HepG2 (cell line): ENCODE measurements around the gene WDR18. TPM values are rescaled to one million over a fixed set of nuclear protein-coding genes. Genes with fewer than 3 reads are reported as not detected.

Experiments used
- MEIS1 ChIP-seq: sonication (generic); formaldehyde crosslinking; IDR thresholded peaks from 2 replicates; pipeline ENCODE4 v1.9.0; 2021; ENCODE audit warnings: mild to moderate bottlenecking, missing genetic modification reagents, moderate library complexity, borderline replicate concordance
- PHF20 ChIP-seq: sonication (generic); formaldehyde crosslinking; IDR thresholded peaks from 2 replicates; pipeline ENCODE4 v1.5.0; 2020; ENCODE audit warnings: mild to moderate bottlenecking, missing genetic modification reagents
- SYNCRIP ChIP-seq: fragments of 200-400 bp; formaldehyde crosslinking; IDR thresholded peaks from 2 replicates; pipeline ENCODE4 v1.6.1; 2018; ENCODE audit warnings: mild to moderate bottlenecking, low read depth, low read length; ENCODE audit not compliant: insufficient read depth
- U2AF1 ChIP-seq: fragments of 200-400 bp; formaldehyde crosslinking; optimal IDR thresholded peaks from 2 replicates; pipeline ENCODE3; 2017; ENCODE audit warnings: mild to moderate bottlenecking, low read depth, low read length
- ZNF12 ChIP-seq: sonication (generic); formaldehyde crosslinking; IDR thresholded peaks from 2 replicates; pipeline ENCODE4 v1.5.0; 2020; ENCODE audit warnings: missing genetic modification reagents
- ZNF136 ChIP-seq: sonication (generic); formaldehyde crosslinking; IDR thresholded peaks from 2 replicates; pipeline ENCODE4 v1.8.1; 2022; ENCODE audit warnings: low read depth, mild to moderate bottlenecking, moderate library complexity, missing genetic modification reagents
- ZNF256 ChIP-seq: sonication (generic); formaldehyde crosslinking; conservative IDR thresholded peaks from 2 replicates; pipeline ENCODE4 v1.4.0; 2020; ENCODE audit warnings: missing genetic modification reagents
- ZNF546 ChIP-seq: sonication (generic); formaldehyde crosslinking; conservative IDR thresholded peaks from 2 replicates; pipeline ENCODE4 v1.8.1; 2023; ENCODE audit warnings: mild to moderate bottlenecking, missing genetic modification reagents
- ZNF709 ChIP-seq: sonication (generic); formaldehyde crosslinking; IDR thresholded peaks from 2 replicates; pipeline ENCODE4 v1.5.0; 2020; ENCODE audit warnings: mild to moderate bottlenecking, missing genetic modification reagents
- ZSCAN21 ChIP-seq: sonication (generic); formaldehyde crosslinking; IDR thresholded peaks from 2 replicates; pipeline ENCODE4 v1.8.0; 2022; ENCODE audit warnings: mild to moderate bottlenecking, missing genetic modification reagents, moderate library complexity, borderline replicate concordance
- polyA plus RNA-seq, 8 experiments: library from polyadenylated mRNA; depleted of rRNA in 3 of 8; stranded (reverse) in 7 of 8; unstranded in 1 of 8; fragments of >200 nt; fragmentation: Illumina TruSeq in 4 of 8; extraction: Trizol in 4 of 8; gene quantifications; 2 replicates each; pipeline versions ENCODE4 v1.2.1 to v1.2.3, GENCODE V29; 2011 to 2016; ENCODE audit warnings: low read depth in 4 of 8, missing spikeins in 1 of 8, mixed read lengths in 1 of 8; ENCODE audit not compliant: insufficient read depth in 1 of 8
- total RNA-seq, 5 experiments: library from RNA; depleted of rRNA; stranded (reverse); fragments of >200 nt; fragmentation: Illumina TruSeq; extraction: Trizol; gene quantifications; 2 replicates each; pipeline ENCODE4 v1.2.3, GENCODE V29; 2016; ENCODE audit warnings: low read depth in 1 of 5
- TF ChIP-seq, protein P1 (sequence below): sonication (generic); formaldehyde crosslinking; IDR thresholded peaks from 2 replicates; pipeline ENCODE4; 2020; ENCODE audit warnings: missing genetic modification reagents, mild to moderate bottlenecking, borderline replicate concordance
- TF ChIP-seq, protein P2 (sequence below): sonication (generic); formaldehyde crosslinking; IDR thresholded peaks from 2 replicates; pipeline ENCODE4 v1.9.0; 2021; ENCODE audit warnings: missing genetic modification reagents, mild to moderate bottlenecking, borderline replicate concordance
- TF ChIP-seq, protein P3 (sequence below): sonication (generic); formaldehyde crosslinking; IDR thresholded peaks from 2 replicates; pipeline ENCODE4 v1.4.0; 2020; ENCODE audit warnings: missing genetic modification reagents
- TF ChIP-seq, protein P4 (sequence below), 2 experiments: IDR thresholded peaks; 2 replicates each; pipeline ENCODE4 v1.6.1; 2011 to 2012; ENCODE audit warnings: low read length in 2 of 2, borderline replicate concordance in 1 of 2, low read depth in 1 of 2, mild to moderate bottlenecking in 1 of 2, moderate library complexity in 1 of 2
- TF ChIP-seq, protein P5 (sequence below): sonication (generic); formaldehyde crosslinking; IDR thresholded peaks from 2 replicates; pipeline ENCODE4 v1.4.0; 2020; ENCODE audit warnings: low read depth, mild to moderate bottlenecking, missing genetic modification reagents

WDR18 gene
- total and polyA plus RNA-seq, 2 of the 13 experiments (the other 11 are each of a cell fraction or from before 2014, with no cell fraction given) = 36.4 to 47.6 TPM

DNA sequence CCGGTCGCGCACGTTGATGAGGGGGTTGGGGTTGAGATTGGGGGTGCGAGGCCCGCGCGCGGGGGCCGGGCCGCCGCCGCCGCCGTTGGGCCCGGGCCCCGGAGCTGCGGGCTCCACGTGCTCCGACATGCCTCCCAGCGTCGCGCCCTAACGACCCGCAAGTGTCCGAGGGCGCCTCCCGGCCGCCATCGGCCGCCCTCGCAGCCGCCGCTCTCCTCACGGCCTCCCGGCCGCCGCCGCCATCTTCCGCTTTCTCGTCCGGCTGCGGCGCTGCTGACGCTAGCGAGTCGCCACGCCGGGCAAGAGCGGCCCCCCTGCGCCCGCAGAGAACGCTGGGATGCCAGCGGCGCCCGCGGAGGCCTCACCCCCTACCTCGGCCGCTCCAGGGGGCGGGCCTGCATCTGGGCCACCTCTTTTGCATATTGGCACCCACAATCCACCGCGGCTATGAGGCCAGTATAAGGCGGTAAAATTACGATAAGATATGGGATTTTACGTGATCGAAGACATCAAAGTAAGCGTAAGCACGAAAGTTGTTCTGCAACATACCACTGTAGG, 36.8 kb downstream of the WDR18 start, which contains the start of gene TMEM259 (continued):
- TF ChIP-seq, protein P1, sequence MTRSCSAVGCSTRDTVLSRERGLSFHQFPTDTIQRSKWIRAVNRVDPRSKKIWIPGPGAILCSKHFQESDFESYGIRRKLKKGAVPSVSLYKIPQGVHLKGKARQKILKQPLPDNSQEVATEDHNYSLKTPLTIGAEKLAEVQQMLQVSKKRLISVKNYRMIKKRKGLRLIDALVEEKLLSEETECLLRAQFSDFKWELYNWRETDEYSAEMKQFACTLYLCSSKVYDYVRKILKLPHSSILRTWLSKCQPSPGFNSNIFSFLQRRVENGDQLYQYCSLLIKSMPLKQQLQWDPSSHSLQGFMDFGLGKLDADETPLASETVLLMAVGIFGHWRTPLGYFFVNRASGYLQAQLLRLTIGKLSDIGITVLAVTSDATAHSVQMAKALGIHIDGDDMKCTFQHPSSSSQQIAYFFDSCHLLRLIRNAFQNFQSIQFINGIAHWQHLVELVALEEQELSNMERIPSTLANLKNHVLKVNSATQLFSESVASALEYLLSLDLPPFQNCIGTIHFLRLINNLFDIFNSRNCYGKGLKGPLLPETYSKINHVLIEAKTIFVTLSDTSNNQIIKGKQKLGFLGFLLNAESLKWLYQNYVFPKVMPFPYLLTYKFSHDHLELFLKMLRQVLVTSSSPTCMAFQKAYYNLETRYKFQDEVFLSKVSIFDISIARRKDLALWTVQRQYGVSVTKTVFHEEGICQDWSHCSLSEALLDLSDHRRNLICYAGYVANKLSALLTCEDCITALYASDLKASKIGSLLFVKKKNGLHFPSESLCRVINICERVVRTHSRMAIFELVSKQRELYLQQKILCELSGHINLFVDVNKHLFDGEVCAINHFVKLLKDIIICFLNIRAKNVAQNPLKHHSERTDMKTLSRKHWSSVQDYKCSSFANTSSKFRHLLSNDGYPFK (CRISPR knock-in tag) = 0 out of 2 replicates have a peak, but pooled peaks have one; percentile 24
- TF ChIP-seq, protein P2, sequence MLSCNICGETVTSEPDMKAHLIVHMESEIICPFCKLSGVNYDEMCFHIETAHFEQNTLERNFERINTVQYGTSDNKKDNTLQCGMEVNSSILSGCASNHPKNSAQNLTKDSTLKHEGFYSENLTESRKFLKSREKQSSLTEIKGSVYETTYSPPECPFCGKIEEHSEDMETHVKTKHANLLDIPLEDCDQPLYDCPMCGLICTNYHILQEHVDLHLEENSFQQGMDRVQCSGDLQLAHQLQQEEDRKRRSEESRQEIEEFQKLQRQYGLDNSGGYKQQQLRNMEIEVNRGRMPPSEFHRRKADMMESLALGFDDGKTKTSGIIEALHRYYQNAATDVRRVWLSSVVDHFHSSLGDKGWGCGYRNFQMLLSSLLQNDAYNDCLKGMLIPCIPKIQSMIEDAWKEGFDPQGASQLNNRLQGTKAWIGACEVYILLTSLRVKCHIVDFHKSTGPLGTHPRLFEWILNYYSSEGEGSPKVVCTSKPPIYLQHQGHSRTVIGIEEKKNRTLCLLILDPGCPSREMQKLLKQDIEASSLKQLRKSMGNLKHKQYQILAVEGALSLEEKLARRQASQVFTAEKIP (CRISPR knock-in tag) = no peak
- peak; percentile 45; the same call in 1 of the 2 replicates for TF ChIP-seq ZNF546 (CRISPR knock-in tag)
- no peak for TF ChIP-seq ZNF256
- TF ChIP-seq, protein P3, sequence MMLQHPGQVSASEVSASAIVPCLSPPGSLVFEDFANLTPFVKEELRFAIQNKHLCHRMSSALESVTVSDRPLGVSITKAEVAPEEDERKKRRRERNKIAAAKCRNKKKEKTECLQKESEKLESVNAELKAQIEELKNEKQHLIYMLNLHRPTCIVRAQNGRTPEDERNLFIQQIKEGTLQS (CRISPR knock-in tag) = peak; percentile 32; the same call in 1 of the 2 replicates
- TF ChIP-seq MEIS1 (CRISPR knock-in tag) = no peak
- no peak for TF ChIP-seq SYNCRIP
- peak; percentile 75 for TF ChIP-seq PHF20
- TF ChIP-seq, protein P4, sequence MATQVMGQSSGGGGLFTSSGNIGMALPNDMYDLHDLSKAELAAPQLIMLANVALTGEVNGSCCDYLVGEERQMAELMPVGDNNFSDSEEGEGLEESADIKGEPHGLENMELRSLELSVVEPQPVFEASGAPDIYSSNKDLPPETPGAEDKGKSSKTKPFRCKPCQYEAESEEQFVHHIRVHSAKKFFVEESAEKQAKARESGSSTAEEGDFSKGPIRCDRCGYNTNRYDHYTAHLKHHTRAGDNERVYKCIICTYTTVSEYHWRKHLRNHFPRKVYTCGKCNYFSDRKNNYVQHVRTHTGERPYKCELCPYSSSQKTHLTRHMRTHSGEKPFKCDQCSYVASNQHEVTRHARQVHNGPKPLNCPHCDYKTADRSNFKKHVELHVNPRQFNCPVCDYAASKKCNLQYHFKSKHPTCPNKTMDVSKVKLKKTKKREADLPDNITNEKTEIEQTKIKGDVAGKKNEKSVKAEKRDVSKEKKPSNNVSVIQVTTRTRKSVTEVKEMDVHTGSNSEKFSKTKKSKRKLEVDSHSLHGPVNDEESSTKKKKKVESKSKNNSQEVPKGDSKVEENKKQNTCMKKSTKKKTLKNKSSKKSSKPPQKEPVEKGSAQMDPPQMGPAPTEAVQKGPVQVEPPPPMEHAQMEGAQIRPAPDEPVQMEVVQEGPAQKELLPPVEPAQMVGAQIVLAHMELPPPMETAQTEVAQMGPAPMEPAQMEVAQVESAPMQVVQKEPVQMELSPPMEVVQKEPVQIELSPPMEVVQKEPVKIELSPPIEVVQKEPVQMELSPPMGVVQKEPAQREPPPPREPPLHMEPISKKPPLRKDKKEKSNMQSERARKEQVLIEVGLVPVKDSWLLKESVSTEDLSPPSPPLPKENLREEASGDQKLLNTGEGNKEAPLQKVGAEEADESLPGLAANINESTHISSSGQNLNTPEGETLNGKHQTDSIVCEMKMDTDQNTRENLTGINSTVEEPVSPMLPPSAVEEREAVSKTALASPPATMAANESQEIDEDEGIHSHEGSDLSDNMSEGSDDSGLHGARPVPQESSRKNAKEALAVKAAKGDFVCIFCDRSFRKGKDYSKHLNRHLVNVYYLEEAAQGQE (IDR thresholded peaks at IDR 0.05; ENCODE audit: borderline replicate concordance in 1 of 2, low read depth in 1 of 2, low read length in 2 of 2) = peak in 1 of 2 experiments; percentile 30; a peak in 1 of 4 replicates
- TF ChIP-seq, protein P5, sequence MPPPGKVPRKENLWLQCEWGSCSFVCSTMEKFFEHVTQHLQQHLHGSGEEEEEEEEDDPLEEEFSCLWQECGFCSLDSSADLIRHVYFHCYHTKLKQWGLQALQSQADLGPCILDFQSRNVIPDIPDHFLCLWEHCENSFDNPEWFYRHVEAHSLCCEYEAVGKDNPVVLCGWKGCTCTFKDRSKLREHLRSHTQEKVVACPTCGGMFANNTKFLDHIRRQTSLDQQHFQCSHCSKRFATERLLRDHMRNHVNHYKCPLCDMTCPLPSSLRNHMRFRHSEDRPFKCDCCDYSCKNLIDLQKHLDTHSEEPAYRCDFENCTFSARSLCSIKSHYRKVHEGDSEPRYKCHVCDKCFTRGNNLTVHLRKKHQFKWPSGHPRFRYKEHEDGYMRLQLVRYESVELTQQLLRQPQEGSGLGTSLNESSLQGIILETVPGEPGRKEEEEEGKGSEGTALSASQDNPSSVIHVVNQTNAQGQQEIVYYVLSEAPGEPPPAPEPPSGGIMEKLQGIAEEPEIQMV (CRISPR knock-in tag) = no peak
- TF ChIP-seq U2AF1 = peak; percentile 13
- TF ChIP-seq ZSCAN21 (CRISPR knock-in tag) = peak; percentile 63; the same call in 1 of the 2 replicates
- no peak for TF ChIP-seq ZNF12 (CRISPR knock-in tag)
- TF ChIP-seq ZNF709 = no peak
- TF ChIP-seq ZNF136 (CRISPR knock-in tag) = no peak
